GM12892 (cell line): ENCODE data around the gene ADA.

Source experiments
- POLR2A ChIP-seq: IDR thresholded peaks from 2 replicates; pipeline ENCODE4 v1.6.1; 2011; ENCODE audit warnings: low read depth, low read length, control low read depth
- POLR2AphosphoS5 ChIP-seq: IDR thresholded peaks from 2 replicates; pipeline ENCODE4 v1.6.1; 2011; ENCODE audit warnings: low read depth, low read length, control low read depth
- TAF1 ChIP-seq: IDR thresholded peaks from 2 replicates; pipeline ENCODE4 v1.6.1; 2011; ENCODE audit warnings: low read depth, mild to moderate bottlenecking, control low read depth, low read length, borderline replicate concordance

GRCh38 chr20:44691424-44692423, 40.2 kb upstream of the ADA start:
- TF ChIP-seq POLR2AphosphoS5 = no peak
- TF ChIP-seq POLR2A = no peak
- TF ChIP-seq TAF1 = no peak
